MCF 10A (cell line): Measurements from ENCODE around the gene HSD11B2. TPM values are rescaled to one million over a fixed set of nuclear protein-coding genes. Genes with fewer than 3 reads are reported as not detected.

Source experiments
- BruUV-seq: library from RNA; stranded (reverse); fragments of 400-500 nt; replicated peaks from 2 replicates; lab custom pipeline; 2021; lab: Mats Ljungman, UMichigan
- CTCF ChIA-PET: fragments of 300-600 bp; sonication (Branson Sonifier 250); formaldehyde crosslinking; extraction: SDS; loops from one replicate; lab custom pipeline; 2021; ENCODE audit warnings: antibody characterized with exemption, inconsistent platforms; lab: Yijun Ruan, JAX
- POLR2A ChIA-PET: fragments of 300-600, 350-650 bp; sonication (Branson Sonifier 250); formaldehyde crosslinking; extraction: SDS; loops from one replicate; lab custom pipeline; 2020; ENCODE audit warnings: antibody characterized with exemption, inconsistent platforms; lab: Yijun Ruan, JAX
- DNase-seq: peaks from one replicate; pipeline ENCODE4 v3.0.0-alpha.2; 2018; ENCODE audit not compliant: unreplicated experiment
- H3K27ac Mint-ChIP-seq: one replicate; pipeline ENCODE4 v1.8.0; 2022; ENCODE audit warnings: mild to moderate bottlenecking, low read depth, mixed read lengths; ENCODE audit not compliant: unreplicated experiment
- H3K27me3 Mint-ChIP-seq: one replicate; pipeline ENCODE4 v1.8.0; 2022; ENCODE audit warnings: mixed read lengths; ENCODE audit not compliant: insufficient read depth, unreplicated experiment
- H3K36me3 Mint-ChIP-seq: one replicate; pipeline ENCODE4 v1.8.0; 2022; ENCODE audit warnings: mild to moderate bottlenecking, moderate library complexity, mixed read lengths; ENCODE audit not compliant: insufficient read depth, unreplicated experiment
- H3K4me1 Mint-ChIP-seq: one replicate; pipeline ENCODE4 v1.8.0; 2022; ENCODE audit warnings: mixed read lengths; ENCODE audit not compliant: insufficient read depth, unreplicated experiment
- H3K4me3 Mint-ChIP-seq: one replicate; pipeline ENCODE4 v1.8.0; 2022; ENCODE audit warnings: mild to moderate bottlenecking, moderate library complexity, mixed read lengths; ENCODE audit not compliant: unreplicated experiment
- H3K9me3 Mint-ChIP-seq: one replicate; pipeline ENCODE4 v1.8.0; 2022; ENCODE audit warnings: mixed read lengths; ENCODE audit not compliant: unreplicated experiment
- intact Hi-C: fragments of 100-400 bp; cut with micrococcal nuclease; formaldehyde crosslinking; loops from 2 replicates; pipeline ENCODE4 v1.14.1; 2022
- total RNA-seq: library from RNA; stranded (reverse); gene quantifications from 2 replicates; pipeline ENCODE4 v1.2.3, GENCODE V29; 2022
- TF ChIP-seq, protein P1 (sequence below): fragments of 200-600 bp; IDR thresholded peaks from one replicate; pipeline ENCODE4 v1.8.0; 2022; ENCODE audit warnings: antibody characterized with exemption, mild to moderate bottlenecking; ENCODE audit not compliant: unreplicated experiment

Gene HSD11B2
- total RNA-seq, 1 experiment from 2014 or later = 0.86 TPM

DNA sequence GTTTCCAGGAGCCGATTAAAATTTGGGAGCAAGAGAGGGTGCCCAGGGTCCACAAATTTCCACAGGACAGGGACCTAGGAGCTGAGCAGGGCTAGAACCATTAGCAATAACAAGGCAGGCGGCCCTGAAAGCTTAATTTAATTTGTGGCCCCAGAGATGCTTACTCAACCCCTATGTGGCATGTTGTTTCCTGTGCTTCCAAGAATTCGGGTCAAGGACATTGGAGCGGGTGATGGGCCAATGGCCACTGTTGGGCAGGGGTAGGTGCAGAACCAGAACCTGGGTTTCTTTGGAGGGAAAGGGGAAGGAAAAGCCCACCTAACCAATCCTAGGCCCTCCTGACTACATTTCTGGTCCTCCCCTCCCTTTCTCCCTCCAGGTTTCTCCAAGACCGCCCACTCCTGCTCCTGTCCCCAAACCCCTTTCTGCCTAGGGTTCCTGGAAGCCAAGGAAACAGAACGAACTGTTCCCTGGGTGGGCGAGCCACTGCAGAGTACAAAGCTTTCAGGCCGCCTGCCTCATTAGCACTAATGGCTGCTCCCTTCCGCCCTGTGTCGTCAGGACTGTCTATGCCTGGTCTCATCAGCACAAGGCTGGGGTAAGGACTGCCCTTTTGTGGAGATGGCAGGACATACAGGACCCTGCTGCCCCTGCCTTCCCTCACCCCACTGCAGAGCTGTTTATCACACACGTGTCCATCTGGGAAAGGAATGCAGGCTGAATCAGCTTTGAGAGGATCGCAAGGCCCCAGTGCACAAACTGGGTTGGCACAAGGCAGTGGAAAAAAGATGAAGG is 53.0 kb downstream of the HSD11B2 start:
- intact Hi-C loops = no loop called here
- no peaks in the 10 kb centered on the region for H3K9me3 Mint-ChIP-seq
- no TSS peak for BruUV-seq
- TF ChIP-seq, protein P1, sequence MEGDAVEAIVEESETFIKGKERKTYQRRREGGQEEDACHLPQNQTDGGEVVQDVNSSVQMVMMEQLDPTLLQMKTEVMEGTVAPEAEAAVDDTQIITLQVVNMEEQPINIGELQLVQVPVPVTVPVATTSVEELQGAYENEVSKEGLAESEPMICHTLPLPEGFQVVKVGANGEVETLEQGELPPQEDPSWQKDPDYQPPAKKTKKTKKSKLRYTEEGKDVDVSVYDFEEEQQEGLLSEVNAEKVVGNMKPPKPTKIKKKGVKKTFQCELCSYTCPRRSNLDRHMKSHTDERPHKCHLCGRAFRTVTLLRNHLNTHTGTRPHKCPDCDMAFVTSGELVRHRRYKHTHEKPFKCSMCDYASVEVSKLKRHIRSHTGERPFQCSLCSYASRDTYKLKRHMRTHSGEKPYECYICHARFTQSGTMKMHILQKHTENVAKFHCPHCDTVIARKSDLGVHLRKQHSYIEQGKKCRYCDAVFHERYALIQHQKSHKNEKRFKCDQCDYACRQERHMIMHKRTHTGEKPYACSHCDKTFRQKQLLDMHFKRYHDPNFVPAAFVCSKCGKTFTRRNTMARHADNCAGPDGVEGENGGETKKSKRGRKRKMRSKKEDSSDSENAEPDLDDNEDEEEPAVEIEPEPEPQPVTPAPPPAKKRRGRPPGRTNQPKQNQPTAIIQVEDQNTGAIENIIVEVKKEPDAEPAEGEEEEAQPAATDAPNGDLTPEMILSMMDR = no peak
- H3K36me3 Mint-ChIP-seq = peaks cover 20% of the 10 kb centered on the region
- no peaks in the 10 kb centered on the region for H3K27me3 Mint-ChIP-seq
- peaks cover 7% of the 10 kb centered on the region for H3K4me1 Mint-ChIP-seq
- no peak for DNase-seq
- CTCF ChIA-PET = interaction anchor here (0.5 to 6.2 kb wide), 3 partner anchors 8 to 416 kb away, joined by 3 to 52 read pairs (median 6); no protein-coding TSS in a partner anchor
- POLR2A ChIA-PET = no interaction called here
- no peak overlapping the region for H3K4me3 Mint-ChIP-seq
- H3K27ac Mint-ChIP-seq = peak overlapping the region; percentile 83

DNA sequence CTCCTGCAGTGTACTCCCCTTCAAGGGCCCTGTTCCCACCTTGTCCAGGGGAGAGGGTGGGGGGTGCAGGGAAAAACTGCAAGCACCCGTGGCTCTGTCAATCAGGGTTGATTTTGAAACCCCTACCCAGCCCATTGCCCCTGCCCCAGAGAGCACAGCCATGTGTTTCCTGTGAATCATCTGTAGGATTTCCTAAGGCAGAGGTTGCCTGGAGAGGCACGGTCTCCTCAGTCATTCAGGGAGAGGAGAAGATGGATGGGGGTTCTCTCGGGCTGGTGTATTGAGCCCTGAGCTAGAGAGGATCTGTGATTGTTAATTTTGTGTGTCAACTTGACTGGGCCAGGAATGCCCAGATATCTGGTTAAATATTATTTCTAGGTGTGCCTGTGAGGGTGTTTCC is 55.9 kb downstream of the HSD11B2 start:
- peaks cover 20% of the 10 kb centered on the region for H3K36me3 Mint-ChIP-seq
- H3K9me3 Mint-ChIP-seq = no peaks in the 10 kb centered on the region
- TF ChIP-seq, protein P1 = no peak
- ChIA-PET CTCF (interaction anchor here (0.6 to 4.7 kb wide), 2 partner anchors 59 to 619 kb away, joined by 3 to 15 read pairs; no protein-coding TSS in a partner anchor), POLR2A (no interaction called here)
- DNase-seq = peak; percentile 20
- intact Hi-C loops = no loop called here
- BruUV-seq = no TSS peak
- peaks cover 4% of the 10 kb centered on the region for H3K4me1 Mint-ChIP-seq
- no peaks in the 10 kb centered on the region for H3K27me3 Mint-ChIP-seq
- H3K27ac Mint-ChIP-seq = no peak overlapping the region
- no peak overlapping the region for H3K4me3 Mint-ChIP-seq

Other genes with a start within 250 kb of the HSD11B2 start
- gene MATCAP1, start 247.2 kb upstream of the HSD11B2 start, total RNA-seq = 18.1 and 18.7 TPM in 2 replicates
- gene EXOC3L1, start 241.0 kb upstream of the HSD11B2 start, total RNA-seq = not detected in 2 replicates
- 81.0 and 85.5 TPM in 2 replicates for gene E2F4, start 239.0 kb upstream of the HSD11B2 start, total RNA-seq
- 9.6 and 12.0 TPM in 2 replicates for gene ELMO3, start 232.0 kb upstream of the HSD11B2 start, total RNA-seq
- 44.4 and 55.5 TPM in 2 replicates for gene TMEM208, start 204.0 kb upstream of the HSD11B2 start, total RNA-seq
- gene FHOD1, start 183.6 kb upstream of the HSD11B2 start, total RNA-seq = 12.1 and 14.7 TPM in 2 replicates
- gene SLC9A5, start 182.1 kb upstream of the HSD11B2 start, total RNA-seq = 0.40 and 1.4 TPM in 2 replicates
- 30.4 and 32.7 TPM in 2 replicates for gene PLEKHG4, start 151.6 kb upstream of the HSD11B2 start, total RNA-seq
- gene KCTD19, start 104.4 kb upstream of the HSD11B2 start, total RNA-seq = not detected in 2 replicates
- not detected in 2 replicates for gene LRRC36, start 104.3 kb upstream of the HSD11B2 start, total RNA-seq
- gene TPPP3, start 37.6 kb upstream of the HSD11B2 start, total RNA-seq = not detected in 2 replicates
- gene ZDHHC1, start 14.6 kb upstream of the HSD11B2 start, total RNA-seq = 5.9 and 7.6 TPM in 2 replicates
- 50.5 and 50.7 TPM in 2 replicates for gene ATP6V0D1, start 50.0 kb downstream of the HSD11B2 start, total RNA-seq
- gene AGRP, start 52.4 kb downstream of the HSD11B2 start, total RNA-seq = not detected in 2 replicates
- gene RIPOR1, start 97.7 kb downstream of the HSD11B2 start, total RNA-seq = 43.2 and 69.1 TPM in 2 replicates
- 29.7 and 40.6 TPM in 2 replicates for gene CTCF, start 131.4 kb downstream of the HSD11B2 start, total RNA-seq
- gene CARMIL2, start 214.0 kb downstream of the HSD11B2 start, total RNA-seq = 1.6 and 1.9 TPM in 2 replicates
- 26.1 and 33.6 TPM in 2 replicates for gene ACD, start 229.1 kb downstream of the HSD11B2 start, total RNA-seq
- 3.2 and 4.5 TPM in 2 replicates for gene PARD6A, start 229.8 kb downstream of the HSD11B2 start, total RNA-seq
- gene ENKD1, start 235.6 kb downstream of the HSD11B2 start, total RNA-seq = 12.8 and 14.5 TPM in 2 replicates
- gene C16orf86, start 235.7 kb downstream of the HSD11B2 start, total RNA-seq = 0.54 and 0.65 TPM in 2 replicates